SK-N-MC (cell line): ENCODE measurements around the gene GTPBP1.

Experiments used
- EZH2 ChIP-seq: fragments of 200-600 bp; sonication (generic); IDR thresholded peaks from one replicate; pipeline ENCODE4 v1.6.1; 2017; ENCODE audit warnings: antibody characterized with exemption
- FOXP2 ChIP-seq: optimal IDR thresholded peaks from 2 replicates; pipeline ENCODE3; 2011; ENCODE audit warnings: mild to moderate bottlenecking, moderate library complexity; ENCODE audit not compliant: insufficient read depth; ENCODE audit errors: extremely low read length, control extremely low read depth

DNA sequence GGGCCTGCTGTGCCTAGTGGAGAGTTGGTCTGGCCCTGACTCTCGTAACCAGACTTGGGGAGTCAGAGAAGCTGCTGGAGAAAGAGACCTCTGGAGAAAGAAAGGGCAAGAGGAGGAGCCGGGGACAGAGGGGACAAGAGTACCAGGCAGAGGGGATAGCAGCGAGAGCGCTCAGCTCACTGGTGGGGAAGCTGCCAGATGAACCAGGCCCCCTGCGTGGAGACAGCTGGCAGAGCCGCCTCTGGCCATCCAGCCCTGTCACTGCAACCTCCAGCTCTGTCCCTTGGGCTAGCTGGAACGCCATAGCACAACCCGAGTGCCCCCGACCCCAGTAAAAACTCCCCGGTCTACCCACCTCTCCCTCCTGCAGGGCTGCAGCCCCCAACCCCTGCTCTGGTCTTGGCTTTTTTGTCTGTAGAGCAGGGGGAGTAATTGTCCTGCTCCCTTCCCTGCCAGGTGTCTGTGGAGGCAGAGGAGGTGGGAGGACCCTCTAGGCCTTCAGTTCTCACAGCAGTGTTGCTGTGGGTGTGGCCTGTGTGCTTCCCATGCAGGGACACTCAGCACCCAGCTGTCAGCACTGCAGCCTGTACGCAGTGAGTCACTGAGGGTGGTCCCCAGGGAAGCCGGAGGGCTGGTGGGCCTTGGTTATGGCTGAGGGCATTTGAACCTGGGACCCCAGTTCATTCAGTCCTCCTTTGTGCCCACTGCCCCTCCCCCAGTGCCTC is 54.9 kb downstream of the GTPBP1 start:
- TF ChIP-seq EZH2, result no peak
- TF ChIP-seq FOXP2, result no peak
